WTC11 (cell line): ENCODE measurements around the gene SBF2.

Experiments used
- CTCF ChIP-seq: fragments of 200-600 bp; IDR thresholded peaks from 2 replicates; pipeline ENCODE4 v1.8.0; 2022; ENCODE audit warnings: antibody characterized with exemption
- HMGA2 ChIP-seq: fragments of 250-450 bp; sonication (Bioruptor Pico); IDR thresholded peaks from 2 replicates; pipeline ENCODE4 v1.4.0; 2021; ENCODE audit warnings: mild to moderate bottlenecking, moderate library complexity
- NFE2L1 ChIP-seq: sonication (generic); formaldehyde crosslinking; IDR thresholded peaks from 2 replicates; pipeline ENCODE4 v1.8.1; 2023; ENCODE audit warnings: missing genetic modification reagents
- TEAD4 ChIP-seq: sonication (generic); formaldehyde crosslinking; IDR thresholded peaks from 2 replicates; pipeline ENCODE4 v1.8.0; 2022; ENCODE audit warnings: mild to moderate bottlenecking, missing genetic modification reagents
- USF1 ChIP-seq: sonication (generic); formaldehyde crosslinking; IDR thresholded peaks from 2 replicates; pipeline ENCODE4 v1.8.0; 2022; ENCODE audit warnings: mild to moderate bottlenecking, missing genetic modification reagents

GRCh38 chr11:10319702-10320558, 25.9 kb upstream of the SBF2 start:
- TF ChIP-seq USF1 (CRISPR knock-in tag) (no peak), TEAD4 (CRISPR knock-in tag) (no peak), CTCF (no peak), HMGA2 (CRISPR knock-in tag) (no peak), NFE2L1 (CRISPR knock-in tag) (no peak)
